Testis (tissue), 2 donors: Measurements from ENCODE around the gene KLC1.

Experiments used
- POLR2A ChIP-seq: fragments of 450-650 bp; IDR thresholded peaks from one replicate; pipeline ENCODE4 v1.6.1; 2017; ENCODE audit warnings: antibody characterized with exemption, mild to moderate bottlenecking, moderate library complexity
- TF ChIP-seq, protein P1 (sequence below), 3 experiments: fragments of 450-650 bp in 2 of 3; fragments of 200-600 bp in 1 of 3; sonication (generic) in 1 of 3; IDR thresholded peaks; one replicate each; pipeline ENCODE4 v1.5.1; 2016 to 2019; ENCODE audit warnings: antibody characterized with exemption in 3 of 3, mild to moderate bottlenecking in 2 of 3, moderate library complexity in 1 of 3

GRCh38 chr14:103694572-103695026, 65.6 kb downstream of the KLC1 start:
- no peak for TF ChIP-seq POLR2A
- TF ChIP-seq, protein P1, sequence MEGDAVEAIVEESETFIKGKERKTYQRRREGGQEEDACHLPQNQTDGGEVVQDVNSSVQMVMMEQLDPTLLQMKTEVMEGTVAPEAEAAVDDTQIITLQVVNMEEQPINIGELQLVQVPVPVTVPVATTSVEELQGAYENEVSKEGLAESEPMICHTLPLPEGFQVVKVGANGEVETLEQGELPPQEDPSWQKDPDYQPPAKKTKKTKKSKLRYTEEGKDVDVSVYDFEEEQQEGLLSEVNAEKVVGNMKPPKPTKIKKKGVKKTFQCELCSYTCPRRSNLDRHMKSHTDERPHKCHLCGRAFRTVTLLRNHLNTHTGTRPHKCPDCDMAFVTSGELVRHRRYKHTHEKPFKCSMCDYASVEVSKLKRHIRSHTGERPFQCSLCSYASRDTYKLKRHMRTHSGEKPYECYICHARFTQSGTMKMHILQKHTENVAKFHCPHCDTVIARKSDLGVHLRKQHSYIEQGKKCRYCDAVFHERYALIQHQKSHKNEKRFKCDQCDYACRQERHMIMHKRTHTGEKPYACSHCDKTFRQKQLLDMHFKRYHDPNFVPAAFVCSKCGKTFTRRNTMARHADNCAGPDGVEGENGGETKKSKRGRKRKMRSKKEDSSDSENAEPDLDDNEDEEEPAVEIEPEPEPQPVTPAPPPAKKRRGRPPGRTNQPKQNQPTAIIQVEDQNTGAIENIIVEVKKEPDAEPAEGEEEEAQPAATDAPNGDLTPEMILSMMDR (IDR thresholded peaks at IDR 0.05): no peak
